T-helper 2 cell treated with Interferon-gamma antibody and Interleukin-4, amounts not matched to agents 100 ng/mL and 5 ng/mL, for 36 hours (primary cell): ENCODE measurements around the gene MC5R. TPM values are rescaled to one million over a fixed set of nuclear protein-coding genes. Genes with fewer than 3 reads are reported as not detected.
"Not testable (repeated sequence)": the region's sequence is repeated elsewhere in the genome, so short reads cannot be mapped to it uniquely, and the experiment has no call there.

ENCODE experiments used
- intact Hi-C: fragments of 100-400 bp; cut with micrococcal nuclease; formaldehyde crosslinking; loops from one replicate; pipeline ENCODE4 v1.15.1; 2023
- total RNA-seq: library from RNA; stranded (reverse); gene quantifications from 2 replicates; pipeline ENCODE4 v1.2.3, GENCODE V29; 2022

The MC5R gene
- total RNA-seq, 1 donor from 2014 or later = 0.09 TPM

DNA sequence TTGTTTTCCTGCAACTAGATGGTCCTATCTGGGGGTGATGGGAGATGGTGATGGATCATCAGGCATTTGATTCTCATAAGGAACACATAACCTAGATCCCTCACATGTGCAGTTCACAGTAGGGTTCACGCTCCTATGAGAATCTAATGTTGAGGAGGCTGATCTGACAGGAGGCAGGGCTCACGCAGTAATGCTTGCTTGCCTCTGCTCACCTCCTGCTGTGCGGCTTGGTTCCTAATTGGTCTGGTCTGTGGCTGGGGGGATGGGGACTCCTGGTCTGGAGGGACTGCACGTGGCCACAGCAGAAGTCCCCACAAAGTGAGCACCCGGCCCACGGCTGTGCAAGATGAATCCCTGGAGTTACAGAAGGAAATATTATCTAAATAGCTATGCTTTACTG lies 11.3 kb downstream of the MC5R start:
- intact Hi-C loops = no loop called here

DNA sequence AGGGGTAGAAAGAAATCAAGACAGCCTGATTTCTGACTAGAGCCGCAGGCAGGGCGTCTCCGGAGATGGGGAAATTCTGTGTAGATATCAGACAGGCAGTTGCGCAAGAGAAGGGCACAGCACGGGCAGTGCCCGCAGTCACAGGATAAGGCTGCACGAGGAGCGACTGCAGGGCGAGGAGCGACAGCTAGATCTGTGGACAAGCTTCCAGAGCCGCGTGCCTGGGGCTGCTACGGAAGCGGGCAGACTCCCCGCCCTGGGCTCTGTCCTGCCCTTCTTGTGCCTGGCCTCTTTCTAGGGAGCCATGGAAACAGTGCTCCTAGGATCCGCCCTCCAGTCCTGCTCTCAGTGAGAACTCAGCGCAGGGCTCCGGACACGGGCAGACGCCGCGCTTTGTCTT lies 12.6 kb downstream of the MC5R start:
- intact Hi-C loops = no loop called here

DNA sequence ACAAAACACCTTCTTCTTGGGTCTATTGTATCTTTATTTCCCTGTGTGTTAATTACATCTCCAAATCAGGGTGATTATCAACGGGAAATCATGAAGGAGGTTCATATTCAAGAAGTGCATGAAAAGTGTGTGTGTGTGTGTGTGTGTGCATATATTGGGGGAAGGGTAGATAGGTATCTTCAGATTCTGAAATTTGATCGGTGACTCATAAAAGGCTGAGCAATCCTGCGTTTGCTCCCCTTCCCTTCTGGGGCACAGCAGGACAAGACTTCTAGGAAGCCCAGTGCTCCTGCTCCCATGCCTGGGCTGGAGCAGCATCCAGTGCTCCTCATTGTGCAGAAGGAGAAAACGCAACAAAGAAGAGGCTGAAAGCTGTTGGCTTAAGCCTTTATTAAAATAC lies 25.8 kb downstream of the MC5R start:
- intact Hi-C loops = no loop called here

GRCh38 chr18:13862898-13863297 lies 38.9 kb downstream of the MC5R start:
- intact Hi-C loops = not testable (repeated sequence)

DNA sequence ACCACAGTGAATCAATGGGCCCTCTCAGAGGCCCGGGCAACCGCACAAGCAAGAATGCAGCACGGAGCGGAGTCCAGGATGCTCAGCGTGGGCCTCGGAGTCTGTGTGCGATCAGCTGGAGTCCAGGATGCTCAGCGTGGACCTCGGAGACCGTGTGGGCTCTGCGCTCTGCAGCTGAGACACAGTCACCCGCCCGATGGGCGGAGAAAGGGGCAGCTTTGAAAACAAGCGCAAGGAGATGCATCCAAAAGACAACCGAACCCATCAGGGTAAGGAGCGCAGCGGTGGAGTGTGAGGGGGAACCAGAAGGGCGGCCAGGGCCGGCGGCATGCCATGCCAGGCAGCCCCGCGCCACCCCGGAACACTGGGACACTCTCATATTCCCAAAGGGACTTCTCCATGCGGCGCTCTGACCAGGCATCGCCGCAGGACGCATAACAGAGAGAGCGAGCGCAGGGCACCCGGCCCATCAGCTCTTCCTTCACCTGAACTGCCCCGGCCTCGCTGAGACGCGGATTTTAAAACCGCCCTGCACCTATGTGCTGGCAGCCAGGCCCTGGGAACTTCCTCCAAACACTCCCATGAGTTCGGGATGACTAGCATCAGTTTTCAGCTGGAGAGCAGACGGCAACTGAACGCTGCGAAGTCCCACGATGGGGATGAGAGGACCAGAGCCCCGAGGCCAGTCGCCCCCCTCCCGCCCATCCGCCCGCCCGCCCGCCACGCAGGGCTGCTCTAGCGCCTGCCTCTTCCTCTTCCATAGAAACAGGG lies 44.7 kb downstream of the MC5R start:
- intact Hi-C loops = no loop called here

DNA sequence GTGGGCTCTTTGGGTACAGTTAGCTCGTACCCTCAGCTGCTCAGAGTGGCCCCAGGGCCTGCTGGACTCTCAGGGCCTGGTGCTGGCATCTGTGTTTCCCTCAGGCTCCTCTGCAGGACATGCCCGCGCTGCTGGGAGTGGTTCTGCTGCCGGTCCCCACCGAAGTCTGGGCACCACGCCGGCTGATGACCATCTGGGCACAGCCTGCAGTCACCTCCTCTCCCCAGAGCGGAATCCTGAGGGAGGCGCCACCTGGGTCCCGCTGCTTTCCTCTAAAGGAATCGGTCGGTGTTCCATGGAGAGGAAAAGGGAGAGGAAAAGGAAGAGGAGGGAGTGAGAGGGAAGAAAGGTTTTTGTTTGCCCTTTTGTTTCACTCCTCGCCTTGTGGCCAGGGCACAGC lies 47.8 kb downstream of the MC5R start:
- intact Hi-C loops = no loop called here

GRCh38 chr18:13872373-13872772 lies 48.4 kb downstream of the MC5R start:
- intact Hi-C loops = no loop called here

GRCh38 chr18:13872932-13873331 lies 49.0 kb downstream of the MC5R start:
- intact Hi-C loops = no loop called here

DNA sequence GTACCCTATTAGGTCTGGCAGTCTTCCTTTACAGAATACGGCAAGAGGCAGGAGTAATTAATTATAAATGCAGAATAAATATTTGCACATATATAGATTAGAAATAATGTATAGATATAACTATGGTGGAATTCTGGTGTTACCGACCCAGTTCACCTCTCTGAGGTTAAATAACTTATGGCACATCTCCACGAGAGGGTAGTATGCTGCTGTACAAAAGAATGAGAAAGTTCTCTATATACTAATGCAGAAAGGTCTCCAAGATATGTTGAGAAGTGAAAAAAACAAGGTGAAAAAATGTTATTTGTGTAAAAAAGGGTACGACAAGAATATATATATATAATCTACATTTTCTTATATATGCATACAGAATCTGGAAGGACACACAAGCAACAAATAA lies 50.6 kb downstream of the MC5R start:
- intact Hi-C loops = no loop called here

Other genes starting within 250 kb of the MC5R start
- 18.6 and 19.9 TPM in 2 replicates for gene FAM210A, start 97.6 kb upstream of the MC5R start, total RNA-seq
- 30.9 and 33.1 TPM in 2 replicates for gene RNMT, start 97.5 kb upstream of the MC5R start, total RNA-seq
- not detected in 2 replicates for gene MC2R, start 91.4 kb downstream of the MC5R start, total RNA-seq